ENCODE data around the gene CST5. TPM values are rescaled to one million over a fixed set of nuclear protein-coding genes. Genes with fewer than 3 reads are reported as not detected.

CST5 gene
- polyA plus RNA-seq, 1 of the 3 experiments (the other 2 are of a cell fraction): not detected

DNA sequence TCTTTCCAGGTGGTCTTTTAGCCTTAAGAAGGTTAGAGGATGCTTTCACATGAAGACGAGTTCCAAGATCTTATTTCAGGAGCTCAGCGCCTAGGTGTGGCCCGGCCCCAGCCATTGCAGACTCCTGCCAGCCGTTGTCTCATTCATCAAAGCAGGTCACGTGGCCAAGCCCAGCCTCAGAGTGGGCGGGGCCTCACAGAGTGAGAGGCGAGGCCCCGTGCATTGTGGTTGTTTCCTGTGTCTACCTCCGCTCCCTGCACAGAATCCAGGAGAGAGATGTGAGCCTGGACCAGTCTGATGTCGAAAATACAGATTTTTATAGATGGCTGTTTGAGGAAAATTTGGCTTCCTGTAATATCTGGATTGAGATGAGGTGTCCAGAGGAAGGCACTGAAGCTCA lies 49.2 kb upstream of the CST5 start:
- H3K27me3 ChIP-seq (ENCODE audit: insufficient read depth): no peaks in the 10 kb centered on the region
- no peak overlapping the region for H3K4me3 ChIP-seq (ENCODE audit: low read depth in 2 of 2, low read length in 1 of 2)
- no peak overlapping the region for H3K9ac ChIP-seq
- no peaks in the 10 kb centered on the region for H3K9me2 ChIP-seq
- TF ChIP-seq TCF12 (IDR thresholded peaks at IDR 0.05): no peak
- no peak for TF ChIP-seq RCOR1 (IDR thresholded peaks at IDR 0.05; ENCODE audit: low read length)
- no peak for TF ChIP-seq SIN3A (IDR thresholded peaks at IDR 0.05; ENCODE audit: borderline replicate concordance, low read depth, low read length)
- TF ChIP-seq RAD21 (IDR thresholded peaks at IDR 0.05; ENCODE audit: low read length): no peak
- no peak for TF ChIP-seq MXI1 (IDR thresholded peaks at IDR 0.05; ENCODE audit: low read depth, low read length)
- no peak for TF ChIP-seq RFX5 (IDR thresholded peaks at IDR 0.05; ENCODE audit: low read length)
- TF ChIP-seq, protein P1, sequence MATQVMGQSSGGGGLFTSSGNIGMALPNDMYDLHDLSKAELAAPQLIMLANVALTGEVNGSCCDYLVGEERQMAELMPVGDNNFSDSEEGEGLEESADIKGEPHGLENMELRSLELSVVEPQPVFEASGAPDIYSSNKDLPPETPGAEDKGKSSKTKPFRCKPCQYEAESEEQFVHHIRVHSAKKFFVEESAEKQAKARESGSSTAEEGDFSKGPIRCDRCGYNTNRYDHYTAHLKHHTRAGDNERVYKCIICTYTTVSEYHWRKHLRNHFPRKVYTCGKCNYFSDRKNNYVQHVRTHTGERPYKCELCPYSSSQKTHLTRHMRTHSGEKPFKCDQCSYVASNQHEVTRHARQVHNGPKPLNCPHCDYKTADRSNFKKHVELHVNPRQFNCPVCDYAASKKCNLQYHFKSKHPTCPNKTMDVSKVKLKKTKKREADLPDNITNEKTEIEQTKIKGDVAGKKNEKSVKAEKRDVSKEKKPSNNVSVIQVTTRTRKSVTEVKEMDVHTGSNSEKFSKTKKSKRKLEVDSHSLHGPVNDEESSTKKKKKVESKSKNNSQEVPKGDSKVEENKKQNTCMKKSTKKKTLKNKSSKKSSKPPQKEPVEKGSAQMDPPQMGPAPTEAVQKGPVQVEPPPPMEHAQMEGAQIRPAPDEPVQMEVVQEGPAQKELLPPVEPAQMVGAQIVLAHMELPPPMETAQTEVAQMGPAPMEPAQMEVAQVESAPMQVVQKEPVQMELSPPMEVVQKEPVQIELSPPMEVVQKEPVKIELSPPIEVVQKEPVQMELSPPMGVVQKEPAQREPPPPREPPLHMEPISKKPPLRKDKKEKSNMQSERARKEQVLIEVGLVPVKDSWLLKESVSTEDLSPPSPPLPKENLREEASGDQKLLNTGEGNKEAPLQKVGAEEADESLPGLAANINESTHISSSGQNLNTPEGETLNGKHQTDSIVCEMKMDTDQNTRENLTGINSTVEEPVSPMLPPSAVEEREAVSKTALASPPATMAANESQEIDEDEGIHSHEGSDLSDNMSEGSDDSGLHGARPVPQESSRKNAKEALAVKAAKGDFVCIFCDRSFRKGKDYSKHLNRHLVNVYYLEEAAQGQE (IDR thresholded peaks at IDR 0.05; ENCODE audit: low read depth, low read length): no peak
- TF ChIP-seq, protein P2, sequence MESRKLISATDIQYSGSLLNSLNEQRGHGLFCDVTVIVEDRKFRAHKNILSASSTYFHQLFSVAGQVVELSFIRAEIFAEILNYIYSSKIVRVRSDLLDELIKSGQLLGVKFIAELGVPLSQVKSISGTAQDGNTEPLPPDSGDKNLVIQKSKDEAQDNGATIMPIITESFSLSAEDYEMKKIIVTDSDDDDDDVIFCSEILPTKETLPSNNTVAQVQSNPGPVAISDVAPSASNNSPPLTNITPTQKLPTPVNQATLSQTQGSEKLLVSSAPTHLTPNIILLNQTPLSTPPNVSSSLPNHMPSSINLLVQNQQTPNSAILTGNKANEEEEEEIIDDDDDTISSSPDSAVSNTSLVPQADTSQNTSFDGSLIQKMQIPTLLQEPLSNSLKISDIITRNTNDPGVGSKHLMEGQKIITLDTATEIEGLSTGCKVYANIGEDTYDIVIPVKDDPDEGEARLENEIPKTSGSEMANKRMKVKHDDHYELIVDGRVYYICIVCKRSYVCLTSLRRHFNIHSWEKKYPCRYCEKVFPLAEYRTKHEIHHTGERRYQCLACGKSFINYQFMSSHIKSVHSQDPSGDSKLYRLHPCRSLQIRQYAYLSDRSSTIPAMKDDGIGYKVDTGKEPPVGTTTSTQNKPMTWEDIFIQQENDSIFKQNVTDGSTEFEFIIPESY (IDR thresholded peaks at IDR 0.05; ENCODE audit: borderline replicate concordance, low read depth): no peak
- TF ChIP-seq RXRA (IDR thresholded peaks at IDR 0.05; ENCODE audit: borderline replicate concordance, low read depth): no peak
- no peak for TF ChIP-seq NFIC (IDR thresholded peaks at IDR 0.05; ENCODE audit: borderline replicate concordance)
- no peak for TF ChIP-seq EZH2phosphoT487 (IDR thresholded peaks at IDR 0.05; ENCODE audit: borderline replicate concordance, low read depth)
- TF ChIP-seq JUND (IDR thresholded peaks at IDR 0.05): no peak
- no peak for TF ChIP-seq GATA2 (CRISPR knock-in tag; IDR thresholded peaks at IDR 0.05)
- no peak for TF ChIP-seq FOXM1 (IDR thresholded peaks at IDR 0.05; ENCODE audit: low read depth)
- TF ChIP-seq, protein P3, sequence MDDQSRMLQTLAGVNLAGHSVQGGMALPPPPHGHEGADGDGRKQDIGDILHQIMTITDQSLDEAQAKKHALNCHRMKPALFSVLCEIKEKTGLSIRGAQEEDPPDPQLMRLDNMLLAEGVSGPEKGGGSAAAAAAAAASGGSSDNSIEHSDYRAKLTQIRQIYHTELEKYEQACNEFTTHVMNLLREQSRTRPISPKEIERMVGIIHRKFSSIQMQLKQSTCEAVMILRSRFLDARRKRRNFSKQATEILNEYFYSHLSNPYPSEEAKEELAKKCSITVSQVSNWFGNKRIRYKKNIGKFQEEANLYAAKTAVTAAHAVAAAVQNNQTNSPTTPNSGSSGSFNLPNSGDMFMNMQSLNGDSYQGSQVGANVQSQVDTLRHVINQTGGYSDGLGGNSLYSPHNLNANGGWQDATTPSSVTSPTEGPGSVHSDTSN (IDR thresholded peaks at IDR 0.05): no peak
- no peak for TF ChIP-seq POLR2AphosphoS5 (IDR thresholded peaks at IDR 0.05; ENCODE audit: low read depth, low read length)
- no peak for TF ChIP-seq NRF1 (IDR thresholded peaks at IDR 0.05; ENCODE audit: low read depth, low read length)
- TF ChIP-seq MEF2A (IDR thresholded peaks at IDR 0.05; ENCODE audit: borderline replicate concordance, low read depth): no peak
- POLR2A ChIA-PET: no interaction called here
- H3K4me1 ChIP-seq (ENCODE audit: control insufficient read depth in 1 of 2, insufficient read depth in 2 of 2, low read depth in 1 of 2, low read length in 1 of 2): no peaks in the 10 kb centered on the region; a peak in 1 of 4 replicates
- no peaks in the 10 kb centered on the region for H3K36me3 ChIP-seq (replicated peaks in 1 of 2; ENCODE audit: control insufficient read depth in 1 of 2, insufficient read depth in 2 of 2, low read length in 1 of 2)
- H3K9me3 ChIP-seq: no peaks in the 10 kb centered on the region
- DNase-seq: no peak
- H4K20me1 ChIP-seq (ENCODE audit: insufficient read depth): no peaks in the 10 kb centered on the region
- 30% methylated on average over 8 of the region's 10 CpGs for WGBS (ENCODE audit: low lambda C conversion rate)
- H3K27ac ChIP-seq (ENCODE audit: low read depth in 2 of 2, low read length in 1 of 2): no peak overlapping the region
- no peaks in the 10 kb centered on the region for H3K79me2 ChIP-seq (ENCODE audit: insufficient read depth)
- CTCF ChIA-PET: interaction anchor here (1.1 to 1.3 kb wide), 2 partner anchors 8 to 421 kb away, joined by 3 to 7 read pairs; no protein-coding TSS in a partner anchor
- H3F3A ChIP-seq (replicated peaks; ENCODE audit: insufficient read depth): no peaks in the 10 kb centered on the region
- no peak overlapping the region for H3K4me2 ChIP-seq
- no peak overlapping the region for H2AFZ ChIP-seq (ENCODE audit: low read depth)
